Kidney capillary endothelial cell (primary cell): ENCODE data around the gene ITGA6.
"Not testable (repeated sequence)": the region's sequence is repeated elsewhere in the genome, so short reads cannot be mapped to it uniquely, and the experiment has no call there.

Source experiments
- DNase-seq: peaks from one replicate; pipeline ENCODE4 v3.0.0-alpha.2; 2018; ENCODE audit warnings: low spot score

ITGA6 gene

GRCh38 chr2:172516299-172516698, 88.9 kb downstream of the ITGA6 start:
- DNase-seq = no peak

DNA sequence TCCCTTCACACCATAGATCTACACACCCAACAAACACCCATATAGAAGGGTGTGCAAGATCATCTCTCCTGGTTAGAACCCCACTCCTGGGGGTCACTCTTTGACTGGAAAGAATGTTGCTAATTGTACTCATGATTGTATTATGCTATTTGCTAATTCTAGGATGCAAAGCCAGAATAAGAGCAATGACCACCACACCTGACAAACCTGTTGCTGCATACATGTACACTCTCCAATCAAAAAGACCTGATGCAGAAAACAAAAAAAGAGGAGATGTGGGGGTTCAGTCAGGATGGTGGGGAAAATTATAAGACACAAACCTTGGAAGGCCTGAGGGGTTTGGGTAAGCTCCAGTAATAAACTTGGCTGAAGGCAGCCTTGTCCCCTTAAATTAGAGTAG, 91.6 kb downstream of the ITGA6 start:
- no peak for DNase-seq

- no peak for DNase-seq
These were observed 98.2 kb downstream of the ITGA6 start for GRCh38 chr2:172525601-172526000.

GRCh38 chr2:172531309-172531708, 103.9 kb downstream of the ITGA6 start:
- DNase-seq = no peak

DNA sequence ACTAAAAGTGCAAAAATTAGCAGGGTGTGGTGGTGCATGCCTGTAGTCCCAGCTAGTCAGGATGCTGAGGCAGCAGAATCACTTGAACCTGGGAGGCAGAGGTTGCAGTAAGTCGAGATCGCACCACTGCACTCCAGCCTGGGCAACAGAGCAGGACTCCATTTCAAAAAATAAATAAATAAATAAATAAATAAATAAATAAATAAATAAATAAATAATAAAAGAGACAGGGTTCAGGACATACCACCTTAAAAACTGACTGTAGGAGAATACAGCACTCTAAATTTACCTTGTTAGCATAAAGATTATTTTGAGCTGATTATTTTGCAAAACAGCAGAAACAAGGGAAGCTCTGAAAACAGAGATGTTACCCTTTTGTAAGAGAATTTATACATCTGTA, 105.1 kb downstream of the ITGA6 start:
- not testable (repeated sequence) for DNase-seq

DNA sequence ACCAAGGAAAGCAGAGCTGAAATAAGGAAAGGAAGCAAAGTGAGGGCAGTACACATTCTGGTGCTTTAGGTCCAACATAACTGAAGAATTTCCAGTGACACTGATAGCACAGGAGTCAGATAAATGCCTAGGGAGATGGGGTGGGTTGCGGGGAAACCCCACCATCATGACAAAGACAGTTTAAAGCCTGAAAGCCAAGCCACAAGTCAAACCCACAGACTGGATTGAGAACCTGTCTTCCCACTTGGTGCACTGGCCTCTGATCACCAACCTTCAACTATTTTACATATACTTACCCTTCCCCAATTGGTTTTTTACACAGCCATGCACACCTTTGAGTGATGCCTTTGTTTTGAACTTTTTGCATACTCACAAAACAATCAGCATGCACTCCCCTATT, 106.3 kb downstream of the ITGA6 start:
- no peak for DNase-seq

GRCh38 chr2:172535119-172535518, 107.7 kb downstream of the ITGA6 start:
- no peak for DNase-seq

DNA sequence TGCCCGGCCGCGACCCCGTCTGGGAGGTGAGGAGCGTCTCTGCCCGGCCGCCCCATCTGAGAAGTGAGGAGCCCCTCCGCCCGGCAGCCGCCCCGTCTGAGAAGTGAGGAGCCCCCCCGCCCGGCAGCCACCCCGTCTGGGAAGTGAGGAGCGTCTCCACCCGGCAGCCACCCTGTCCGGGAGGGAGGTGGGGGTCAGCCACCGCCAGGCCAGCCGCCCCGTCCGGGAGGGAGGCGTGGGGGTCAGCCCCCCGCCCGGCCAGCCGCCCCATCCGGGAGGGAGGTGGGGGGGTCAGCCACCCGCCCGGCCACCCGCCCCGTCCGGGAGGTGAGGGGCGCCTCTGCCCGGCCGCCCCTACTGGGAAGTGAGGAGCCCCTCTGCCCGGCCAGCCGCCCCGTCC, 110.5 kb downstream of the ITGA6 start:
- not testable (repeated sequence) for DNase-seq

DNA sequence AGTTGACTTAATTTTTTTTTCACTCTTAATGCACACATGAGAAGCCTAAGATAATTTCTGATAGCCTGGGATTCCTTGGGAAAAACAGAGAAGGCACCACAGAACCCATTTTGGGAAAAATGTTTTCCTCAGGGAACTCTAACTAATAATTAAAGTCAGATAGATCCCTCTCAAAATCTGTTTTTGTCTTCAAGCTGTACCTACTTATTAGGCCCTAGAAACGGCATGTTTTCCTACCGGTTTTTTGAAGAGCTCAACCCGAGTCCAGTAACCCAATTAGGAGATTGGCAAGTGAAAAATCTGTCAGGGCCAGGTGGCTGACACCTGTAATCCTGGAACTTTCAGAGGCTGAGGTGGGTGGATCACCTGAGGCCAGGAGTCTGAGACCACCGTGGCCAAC, 112.4 kb downstream of the ITGA6 start:
- DNase-seq = no peak

GRCh38 chr2:172540421-172540820, 113.0 kb downstream of the ITGA6 start:
- DNase-seq = no peak

DNA sequence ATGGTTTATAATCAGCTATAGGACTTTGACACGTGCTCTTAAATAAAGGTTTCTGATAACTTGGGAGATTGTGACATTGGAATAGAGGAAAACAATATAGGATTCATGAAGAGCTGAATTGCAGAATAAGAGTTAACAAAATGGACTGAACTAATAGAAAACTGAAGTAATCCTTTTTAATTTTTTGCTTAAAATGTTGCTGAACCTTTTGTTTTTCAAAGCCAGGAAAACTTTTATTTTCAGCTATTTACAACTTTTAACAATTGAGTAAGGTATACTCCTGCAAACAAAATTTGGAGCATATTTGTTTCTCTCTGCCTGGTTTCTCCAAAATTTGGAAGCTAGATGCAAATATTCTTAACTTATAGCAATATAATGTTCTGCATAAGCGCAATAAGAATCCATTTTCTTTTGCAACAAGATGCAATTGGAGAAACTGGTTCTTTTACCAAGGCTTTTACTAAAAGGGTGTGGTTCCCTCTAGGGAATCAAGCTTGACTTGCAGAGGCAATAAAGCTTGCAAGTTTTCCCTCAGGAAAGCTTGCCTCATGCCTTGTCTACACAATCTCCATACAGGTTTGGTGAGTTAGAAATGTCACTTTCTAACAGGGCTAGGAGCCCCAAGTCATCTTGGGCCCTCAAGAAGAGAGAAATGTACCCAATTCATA, 118.2 kb downstream of the ITGA6 start:
- no peak for DNase-seq

DNA sequence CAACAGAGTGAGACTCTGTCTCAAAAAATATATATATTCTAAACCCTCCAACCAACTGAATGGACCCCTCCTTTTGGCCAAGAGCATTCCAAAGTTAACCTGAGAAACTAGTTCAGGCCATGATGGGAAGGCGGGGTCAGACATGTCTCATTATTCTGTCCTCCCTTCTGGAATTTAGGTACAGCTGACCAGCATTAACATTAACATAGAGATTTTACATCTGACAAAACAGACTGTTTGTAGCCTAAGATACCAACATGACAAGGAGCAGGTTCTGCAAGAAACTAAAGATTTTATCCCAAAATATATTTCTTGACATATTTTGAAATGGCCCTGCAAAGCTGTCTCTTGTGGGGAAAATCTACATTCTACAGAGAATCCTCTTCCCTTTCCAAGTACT, 121.7 kb downstream of the ITGA6 start:
- DNase-seq = no peak

DNA sequence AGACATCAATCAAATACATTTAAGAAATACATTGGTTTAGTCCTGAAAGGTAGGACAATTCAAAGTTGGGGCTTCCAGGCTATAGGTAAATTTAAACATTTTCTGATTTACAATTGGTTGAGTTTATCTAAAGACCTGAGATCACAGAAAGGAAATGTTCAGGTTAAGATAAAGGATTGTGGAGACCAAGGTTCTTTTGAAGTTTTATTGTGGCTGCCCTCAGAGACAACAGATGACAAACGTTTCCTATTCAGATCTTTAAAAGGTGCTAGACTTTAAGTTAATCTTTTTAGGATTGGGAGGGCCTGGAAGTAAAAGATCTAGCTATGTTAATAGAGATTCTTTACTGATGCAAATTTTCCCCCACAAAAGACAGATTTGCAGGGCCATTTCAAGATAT, 122.4 kb downstream of the ITGA6 start:
- not testable (repeated sequence) for DNase-seq

DNA sequence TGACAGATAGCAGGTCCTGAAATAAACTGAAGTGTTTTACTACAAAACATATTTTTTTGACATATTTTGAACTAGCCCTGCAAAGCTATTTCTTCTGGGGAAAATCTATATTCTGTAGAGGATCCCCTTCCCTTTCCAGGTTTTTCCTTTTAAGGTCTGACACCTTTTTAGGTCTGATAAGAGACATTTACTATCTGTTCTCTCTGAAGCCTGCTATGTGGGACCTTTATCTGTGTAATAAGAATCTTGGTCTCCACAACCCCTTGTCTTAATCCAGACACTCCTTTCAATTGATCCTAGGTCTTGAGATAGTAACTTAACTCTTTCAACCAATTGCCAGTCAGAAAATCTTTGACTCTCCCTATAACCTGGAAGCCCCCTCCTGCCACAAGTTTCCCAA, 123.0 kb downstream of the ITGA6 start:
- DNase-seq = no peak

- no peak for DNase-seq
These were observed 123.9 kb downstream of the ITGA6 start for GRCh38 chr2:172551271-172551670.

DNA sequence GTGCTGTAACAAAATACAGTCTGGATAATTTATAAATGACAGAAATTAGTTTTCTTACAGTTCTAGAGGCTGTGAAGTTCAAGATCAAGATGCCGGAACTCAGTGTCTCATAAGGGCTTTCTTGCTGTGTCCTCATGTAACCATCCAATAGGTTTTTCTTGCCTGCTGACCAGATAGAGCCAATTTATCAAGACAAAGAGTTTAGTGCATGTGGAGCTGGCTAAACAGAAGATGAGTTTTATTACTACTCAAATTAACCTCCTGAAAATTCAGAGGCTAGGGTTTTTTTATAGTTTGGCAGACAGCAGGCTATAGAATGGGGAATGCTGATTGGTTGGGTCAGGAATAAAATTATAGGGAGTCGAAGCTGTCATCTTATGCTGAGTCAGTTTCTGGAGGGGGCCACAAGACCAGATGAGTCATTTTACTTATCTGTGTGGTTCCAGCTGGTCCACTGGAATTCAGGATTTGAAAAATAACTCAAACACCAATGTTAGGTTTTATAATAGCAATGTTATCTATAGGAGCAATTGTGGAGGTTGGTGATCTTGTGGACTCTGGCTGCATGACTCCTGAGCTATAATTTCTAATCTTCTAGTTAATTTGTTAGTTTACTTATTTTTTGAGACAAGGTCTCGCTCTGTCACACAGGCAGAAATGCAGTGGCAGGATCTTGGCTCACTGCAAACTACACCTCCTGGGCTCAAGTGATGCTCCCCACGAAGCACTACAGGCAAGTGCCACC, 125.3 kb downstream of the ITGA6 start:
- no peak for DNase-seq

DNA sequence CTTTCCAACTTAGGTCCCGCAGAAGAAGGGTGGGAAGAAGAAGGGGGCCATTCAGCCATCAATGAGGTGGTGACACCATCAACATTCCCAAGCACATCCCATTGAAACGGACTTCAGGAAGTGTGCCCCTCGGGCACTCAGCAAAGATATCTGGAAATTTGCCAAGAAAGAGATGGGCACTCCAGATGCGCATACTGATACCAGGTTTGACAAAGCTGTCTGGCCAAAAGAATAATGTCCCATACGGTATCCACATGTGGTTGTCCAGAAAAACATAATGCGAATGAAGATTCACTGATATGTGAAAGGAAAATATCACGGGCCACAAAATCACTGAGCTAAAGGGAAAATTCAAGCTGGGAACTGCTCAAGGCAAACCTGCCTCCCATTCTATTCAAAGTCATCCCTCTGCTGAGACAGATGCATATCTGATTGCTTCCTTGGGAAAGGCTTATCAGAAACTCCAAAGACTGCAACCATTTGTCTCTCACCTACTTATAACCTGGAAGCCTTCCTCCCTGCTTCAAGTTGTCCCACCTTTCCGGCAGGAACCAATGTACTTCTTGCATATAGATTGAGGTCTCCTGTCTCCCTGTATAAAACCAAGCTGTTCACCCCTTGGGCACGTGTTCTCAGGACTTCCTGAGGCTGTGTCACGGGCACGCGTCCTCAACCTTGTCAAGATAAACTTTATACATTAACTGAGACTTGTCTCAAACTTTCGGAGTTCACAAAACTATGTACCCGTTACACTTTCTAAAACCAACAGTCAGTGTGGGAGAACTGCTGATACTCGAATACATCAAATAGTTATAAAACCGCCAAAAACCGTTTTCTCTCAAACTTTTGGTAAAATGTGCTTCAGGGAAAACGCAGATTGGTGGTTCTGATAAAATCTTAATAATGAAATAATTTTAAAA, 127.2 kb downstream of the ITGA6 start:
- DNase-seq = peak; percentile 12

DNA sequence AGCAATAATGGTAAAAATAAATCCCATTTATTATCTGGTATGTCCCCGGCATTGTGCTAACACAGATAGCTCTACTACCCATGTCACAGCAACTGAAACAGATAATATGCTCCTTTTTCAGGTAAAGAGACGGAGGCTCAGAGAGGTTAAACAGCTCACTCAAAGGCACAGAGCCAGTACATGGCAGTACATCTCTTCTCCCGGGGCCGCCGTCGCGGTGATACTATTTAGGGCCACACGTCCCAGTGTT, 127.8 kb downstream of the ITGA6 start:
- DNase-seq = no peak
